AG08396 (cell line): ENCODE results near the gene B3GAT1.

Experiments used
- DNase-seq: peaks from one replicate; pipeline ENCODE4 v3.0.0; 2012; ENCODE audit warnings: low spot score, mixed read lengths

The B3GAT1 gene

GRCh38 chr11:134390706-134391569, 21.1 kb downstream of the B3GAT1 start:
- DNase-seq: no peak

DNA sequence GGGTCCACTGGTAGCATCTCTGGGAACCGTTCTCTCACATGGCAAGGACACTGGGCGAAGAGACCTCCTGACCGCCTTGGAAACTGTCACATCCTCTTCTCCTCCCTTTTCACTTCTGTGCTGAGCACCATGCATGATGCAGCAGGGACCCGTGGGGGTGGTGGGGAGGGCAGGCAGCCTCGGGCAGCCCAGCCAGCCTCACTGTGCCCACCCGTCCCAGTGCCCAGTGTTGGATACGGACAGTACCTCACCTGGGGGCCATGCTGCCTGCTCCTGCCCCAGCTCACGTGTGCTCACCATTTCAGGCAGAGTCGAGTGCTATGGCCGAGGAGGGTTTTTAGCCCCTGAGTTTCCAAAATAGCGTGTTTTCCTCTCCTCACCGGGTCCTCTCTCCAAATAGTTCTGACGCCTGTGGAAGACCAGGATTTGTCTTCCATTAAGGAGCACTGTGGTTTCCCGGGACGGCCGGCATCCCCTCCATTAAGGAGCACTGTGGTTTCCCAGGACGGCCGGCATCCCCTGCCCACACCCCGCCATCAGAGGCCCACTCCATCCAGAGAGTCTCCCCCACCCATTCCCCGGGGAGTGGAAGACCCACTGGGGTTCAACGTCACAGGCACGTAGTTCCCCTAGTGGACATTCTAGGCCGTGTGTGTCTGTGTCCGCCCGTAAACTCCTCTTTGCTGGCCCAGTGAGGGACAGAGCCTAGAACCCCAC, 22.4 kb downstream of the B3GAT1 start:
- no peak for DNase-seq

- no peak for DNase-seq
Observed at GRCh38 chr11:134388590-134388989, 23.5 kb downstream of the B3GAT1 start.

GRCh38 chr11:134387501-134387900, 24.5 kb downstream of the B3GAT1 start:
- no peak for DNase-seq

DNA sequence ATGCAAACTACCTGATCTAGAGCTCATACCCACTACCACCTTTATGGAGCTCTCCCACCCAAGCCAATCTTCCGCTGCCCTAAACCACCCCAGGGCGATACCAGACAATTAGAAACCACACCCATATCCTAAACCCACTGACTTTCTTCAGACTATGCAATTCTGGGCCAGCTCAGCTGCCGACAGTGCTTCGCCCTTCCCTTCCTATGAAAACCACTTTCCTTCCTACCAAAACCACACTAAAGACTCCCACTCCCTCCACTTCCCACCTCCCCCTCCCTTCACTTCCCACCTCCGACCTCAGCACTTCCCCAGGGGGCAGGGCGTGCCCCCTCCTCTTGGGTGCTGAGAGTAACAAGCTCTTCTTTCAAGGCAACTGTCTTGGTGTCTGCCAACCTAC, 25.1 kb downstream of the B3GAT1 start:
- DNase-seq: no peak

DNA sequence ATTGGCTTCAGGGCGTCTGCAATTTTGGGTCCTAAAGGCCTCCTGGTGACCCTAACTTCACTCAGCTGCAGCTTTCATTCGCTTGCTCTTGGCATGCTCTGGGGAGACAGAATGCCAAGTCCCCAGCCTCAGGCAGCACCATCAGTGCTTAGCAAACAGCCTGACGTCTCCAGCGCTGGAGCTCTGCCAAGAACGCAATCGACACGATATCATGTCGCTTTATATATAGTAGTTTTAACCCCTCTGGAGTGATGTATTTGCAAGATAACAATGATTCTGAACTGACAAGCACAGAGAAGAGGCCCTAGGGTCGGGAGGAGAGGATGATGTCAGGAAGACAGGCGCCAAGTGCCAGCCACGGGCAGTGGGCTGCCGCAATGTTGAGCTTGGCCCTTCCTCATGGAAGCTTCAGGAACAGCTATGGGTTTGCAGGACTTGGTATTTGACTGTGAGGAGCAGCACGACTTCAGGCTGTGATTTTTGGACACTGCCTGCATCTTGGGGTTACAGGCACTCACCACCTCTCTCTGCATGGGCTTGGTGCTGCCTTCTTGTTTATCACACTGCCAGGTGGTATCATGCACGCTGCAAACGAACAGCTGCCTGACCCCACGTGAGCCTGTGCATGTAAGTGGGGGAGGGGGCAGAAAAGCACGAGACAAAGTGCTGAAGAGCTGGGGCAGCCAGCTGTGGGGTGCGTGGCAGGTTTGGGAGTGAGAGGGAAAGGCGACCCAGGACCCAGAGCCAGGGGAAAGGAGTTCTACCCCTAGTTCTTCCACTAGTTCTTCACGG, 26.1 kb downstream of the B3GAT1 start:
- no peak for DNase-seq

DNA sequence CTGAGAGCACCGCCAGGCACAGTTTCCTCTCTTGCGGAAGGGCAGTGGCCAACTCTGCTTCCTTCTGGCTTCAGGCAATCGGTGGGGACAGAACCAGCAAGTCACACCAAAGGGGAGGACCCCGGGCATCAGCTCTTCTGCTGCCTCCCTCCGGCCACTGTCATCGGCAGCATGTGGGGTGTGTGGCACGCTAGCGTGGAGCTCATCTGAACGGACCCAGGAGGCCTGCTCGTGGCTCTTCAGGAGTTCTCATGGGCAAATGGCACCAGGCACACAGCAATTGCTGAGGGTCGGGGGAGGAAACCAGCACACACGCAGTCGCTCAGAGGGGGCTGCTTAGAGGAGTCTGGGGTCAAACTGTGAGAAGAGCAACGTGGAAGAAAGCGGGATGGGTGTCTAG, 26.9 kb downstream of the B3GAT1 start:
- no peak for DNase-seq

DNA sequence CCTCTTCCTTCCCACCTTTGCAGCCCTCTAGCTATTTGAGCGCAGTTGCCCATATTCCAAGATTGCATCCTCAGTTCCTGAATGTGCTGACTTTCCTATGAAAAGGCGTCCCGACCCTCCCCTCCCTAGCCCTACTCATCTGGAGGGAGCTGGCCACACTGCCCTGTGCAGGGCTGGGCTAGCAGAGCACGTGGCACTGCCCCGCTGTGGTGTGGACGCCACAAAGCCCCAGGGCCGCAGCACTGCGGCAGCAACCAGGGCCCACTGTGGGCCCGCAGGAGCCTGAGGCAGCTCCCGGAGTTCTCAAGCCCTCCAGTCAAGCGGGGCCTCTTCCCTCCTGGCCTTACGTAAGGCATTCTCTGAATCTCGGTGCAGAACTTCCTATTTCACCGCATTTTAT, 27.6 kb downstream of the B3GAT1 start:
- no peak for DNase-seq

DNA sequence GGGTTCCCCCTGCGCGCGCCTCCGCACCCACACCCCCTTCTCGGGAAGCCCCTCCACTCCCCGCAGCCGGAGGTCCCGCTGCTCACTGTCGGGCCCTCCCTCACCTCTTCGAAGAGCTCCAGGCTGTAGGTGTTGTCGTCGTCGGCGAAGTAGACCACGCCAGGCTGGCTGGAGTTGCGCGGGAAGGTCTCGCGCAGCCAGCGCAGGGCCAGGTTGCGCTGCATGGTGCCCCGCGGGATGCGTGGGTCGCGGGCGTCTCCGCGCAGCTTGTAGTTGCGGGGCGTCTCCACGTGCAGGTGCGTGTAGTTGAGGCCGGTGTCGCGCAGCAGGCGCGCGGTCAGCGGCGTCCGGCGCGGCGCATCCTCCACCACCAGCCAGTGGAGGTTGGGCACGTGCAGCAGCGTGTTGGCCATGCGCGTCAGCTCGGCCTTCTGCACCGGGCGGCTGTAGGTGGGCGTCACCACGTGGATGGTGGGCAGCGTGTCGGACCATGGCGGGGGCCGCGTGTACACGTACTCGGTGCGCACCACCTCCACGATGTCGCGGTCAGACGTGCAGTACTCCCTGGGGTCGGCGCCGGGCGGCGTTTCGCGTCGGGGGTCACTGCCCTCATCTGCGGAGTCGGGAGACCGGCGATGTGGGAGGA, 28.3 kb downstream of the B3GAT1 start:
- DNase-seq: no peak

- DNase-seq: no peak
Observed at GRCh38 chr11:134382830-134383229, 29.2 kb downstream of the B3GAT1 start.

DNA sequence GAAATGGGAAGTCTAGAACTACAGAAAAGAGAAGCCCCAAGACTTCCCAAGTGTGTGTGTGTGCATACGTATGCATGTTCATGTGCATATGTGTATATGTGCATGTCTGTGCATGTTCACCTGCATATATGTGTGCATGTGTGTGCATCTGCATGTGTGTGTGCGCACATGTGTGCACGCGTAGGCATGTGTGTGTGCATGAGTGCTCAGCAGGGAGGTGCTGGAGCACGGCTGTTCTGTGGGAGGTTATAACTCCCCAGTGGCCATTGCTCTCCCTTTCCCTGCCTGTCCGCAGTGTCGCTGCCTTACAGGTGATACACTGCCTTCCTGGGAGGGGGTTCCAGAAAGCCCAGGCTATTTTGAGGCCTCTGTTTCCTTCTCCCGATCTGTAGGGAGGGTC, 29.8 kb downstream of the B3GAT1 start:
- DNase-seq: no peak

GRCh38 chr11:134380785-134381184, 31.3 kb downstream of the B3GAT1 start:
- DNase-seq: no peak

DNA sequence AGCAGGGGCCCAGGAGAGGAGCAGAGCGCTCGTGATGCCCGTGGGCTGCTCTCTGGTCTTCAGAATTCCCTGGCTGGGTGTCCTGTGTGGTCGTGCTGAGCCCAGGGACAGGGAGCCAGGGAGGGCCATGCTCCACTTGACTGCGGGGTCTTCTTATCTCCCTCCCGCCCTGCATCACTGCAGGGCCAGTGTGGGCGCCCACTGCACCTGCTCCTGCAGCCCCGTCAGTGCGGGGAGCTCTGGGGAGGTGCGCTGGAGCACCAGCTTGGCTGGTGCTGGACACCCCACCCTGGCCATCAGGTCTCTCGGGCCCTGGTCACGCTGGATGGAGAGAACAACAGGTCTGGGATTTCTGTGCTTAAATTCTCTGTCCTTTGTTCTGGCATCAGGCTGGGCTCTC, 31.8 kb downstream of the B3GAT1 start:
- no peak for DNase-seq

- DNase-seq: no peak
Observed at GRCh38 chr11:134379241-134379640, 32.8 kb downstream of the B3GAT1 start.

DNA sequence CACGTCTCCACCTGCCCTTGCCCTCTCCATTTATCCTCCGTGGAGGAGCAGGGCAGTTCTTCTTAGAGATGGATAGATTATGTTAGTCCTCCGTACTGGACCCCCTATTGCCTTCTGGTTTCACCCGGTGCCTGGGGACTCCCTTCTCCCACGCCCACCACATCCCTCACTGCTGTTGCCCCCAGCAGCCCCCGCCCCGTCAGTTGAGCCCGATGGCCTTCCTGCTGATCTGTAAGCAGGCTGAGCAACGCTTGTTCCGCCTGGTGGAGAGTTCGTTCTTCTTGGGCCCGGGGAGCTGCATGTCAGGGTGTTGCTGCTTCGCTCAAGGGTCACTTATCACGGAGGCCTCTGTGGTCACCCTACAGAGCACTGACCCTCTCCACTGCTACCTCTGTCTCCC, 34.2 kb downstream of the B3GAT1 start:
- no peak for DNase-seq

- DNase-seq: no peak
Observed at GRCh38 chr11:134376150-134376921, 35.7 kb downstream of the B3GAT1 start.

DNA sequence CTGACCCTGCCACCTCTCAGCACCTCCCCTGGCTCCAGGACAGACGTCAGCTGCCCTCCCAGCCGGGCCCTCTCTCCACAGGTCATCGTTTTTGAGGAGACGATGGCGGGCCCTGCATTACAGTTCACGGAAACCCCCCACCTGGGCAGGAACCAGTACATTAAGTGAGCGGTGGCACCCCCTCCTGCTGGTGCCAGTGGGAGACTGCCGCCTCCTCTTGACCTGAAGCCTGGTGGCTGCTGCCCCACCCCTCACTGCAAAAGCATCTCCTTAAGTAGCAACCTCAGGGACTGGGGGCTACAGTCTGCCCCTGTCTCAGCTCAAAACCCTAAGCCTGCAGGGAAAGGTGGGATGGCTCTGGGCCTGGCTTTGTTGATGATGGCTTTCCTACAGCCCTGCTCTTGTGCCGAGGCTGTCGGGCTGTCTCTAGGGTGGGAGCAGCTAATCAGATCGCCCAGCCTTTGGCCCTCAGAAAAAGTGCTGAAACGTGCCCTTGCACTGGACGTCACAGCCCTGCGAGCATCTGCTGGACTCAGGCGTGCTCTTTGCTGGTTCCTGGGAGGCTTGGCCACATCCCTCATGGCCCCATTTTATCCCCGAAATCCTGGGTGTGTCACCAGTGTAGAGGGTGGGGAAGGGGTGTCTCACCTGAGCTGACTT, 37.0 kb downstream of the B3GAT1 start:
- DNase-seq: no peak

GRCh38 chr11:134374171-134374570, 37.9 kb downstream of the B3GAT1 start:
- no peak for DNase-seq

DNA sequence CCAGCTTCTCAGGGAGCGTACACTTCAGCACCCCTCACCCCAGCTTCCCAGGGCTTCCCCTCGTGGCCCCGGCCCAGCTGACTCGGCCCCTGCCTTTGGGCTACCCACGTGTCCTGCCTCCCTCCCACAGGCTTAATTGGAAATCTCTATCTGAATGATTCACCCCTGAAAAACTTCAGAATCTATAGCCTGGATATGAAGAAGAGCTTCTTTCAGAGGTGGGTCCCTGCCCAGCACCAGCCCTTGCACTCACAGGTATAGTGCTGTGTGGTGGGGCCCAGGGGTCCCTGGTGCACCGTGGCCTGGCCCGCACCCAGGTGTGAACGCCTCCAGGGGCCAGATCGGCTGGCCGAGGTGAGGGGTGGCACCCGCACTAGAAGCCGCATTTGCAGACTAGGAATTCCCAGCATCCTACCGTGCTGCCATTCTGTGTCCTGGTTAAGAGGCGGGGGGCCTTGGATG, 38.4 kb downstream of the B3GAT1 start:
- DNase-seq: no peak

DNA sequence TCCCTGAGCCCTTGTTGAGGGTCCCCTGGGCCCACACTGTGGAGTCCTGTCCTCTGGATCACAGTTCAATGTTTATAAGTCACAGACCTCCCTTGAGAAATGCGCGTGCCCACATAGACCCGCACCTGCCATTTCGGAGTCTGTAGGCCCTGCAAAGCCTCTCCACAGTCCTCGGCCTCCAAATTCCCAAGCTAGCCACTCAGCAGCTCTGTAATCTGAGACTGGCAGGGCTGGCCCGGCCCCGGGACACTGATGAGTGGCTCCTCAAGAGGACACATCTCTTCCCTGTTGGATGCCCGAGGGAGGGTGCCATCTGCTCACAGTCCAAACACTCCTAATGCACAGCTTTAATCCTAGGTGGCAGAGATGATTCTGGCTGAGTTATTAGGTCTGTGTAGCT, 39.1 kb downstream of the B3GAT1 start:
- DNase-seq: no peak

GRCh38 chr11:134372536-134372935, 39.5 kb downstream of the B3GAT1 start:
- DNase-seq: no peak
